ENCODE measurements around the gene WAC.
A peak's percentile ranks its signal among the peaks of the same experiment; 100 is the strongest.

Gene WAC

GRCh38 chr10:28585076-28585475 is 52.2 kb downstream of the WAC start:
- Histone ChIP-seq H3K4me1 (ENCODE audit: control insufficient read depth, insufficient read depth, low read length, unreplicated experiment) (peaks cover 27% of the 10 kb centered on the region), H3K27ac (ENCODE audit: low read depth, low read length) (no peak overlapping the region), H3K36me3 (ENCODE audit: insufficient read depth, low read length) (peaks cover 29% of the 10 kb centered on the region)

DNA sequence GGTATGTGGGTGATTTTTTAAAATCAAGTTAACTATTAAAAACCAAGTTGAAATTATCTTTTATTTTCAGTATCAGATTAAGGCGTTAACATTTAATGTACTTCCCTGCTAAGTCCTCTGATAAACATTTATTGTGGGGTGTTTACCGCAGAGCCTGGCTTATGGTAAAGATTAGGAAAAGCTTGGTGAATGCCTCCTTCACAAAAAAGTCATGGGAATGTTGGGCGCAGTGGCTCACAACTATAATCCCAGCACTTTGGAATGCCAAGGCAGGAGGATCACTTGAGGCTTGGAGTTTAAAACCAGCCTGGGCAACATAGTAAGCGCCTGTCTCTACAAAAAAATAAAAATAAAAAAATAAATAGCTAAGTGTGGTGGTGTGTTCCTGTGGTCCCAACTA is 53.3 kb downstream of the WAC start:
- H2AFZ ChIP-seq (ENCODE audit: low read length, unreplicated experiment) = no peak overlapping the region
- peaks cover 37% of the 10 kb centered on the region for H3K36me3 ChIP-seq (ENCODE audit: insufficient read depth, low read length)
- H3K79me2 ChIP-seq (ENCODE audit: control insufficient read depth, insufficient read depth, low read length, unreplicated experiment) = peaks cover 80% of the 10 kb centered on the region

More at GRCh38 chr10:28585076-28585475, 52.2 kb downstream of the WAC start:
- Histone ChIP-seq H3K4me3 (ENCODE audit: low read depth, low read length) (no peak overlapping the region), H3K79me2 (ENCODE audit: control insufficient read depth, insufficient read depth, low read length, unreplicated experiment) (peaks cover 83% of the 10 kb centered on the region), H3K27me3 (ENCODE audit: insufficient read depth, low read length) (no peaks in the 10 kb centered on the region), H2AFZ (ENCODE audit: low read length, unreplicated experiment) (no peak overlapping the region)

DNA sequence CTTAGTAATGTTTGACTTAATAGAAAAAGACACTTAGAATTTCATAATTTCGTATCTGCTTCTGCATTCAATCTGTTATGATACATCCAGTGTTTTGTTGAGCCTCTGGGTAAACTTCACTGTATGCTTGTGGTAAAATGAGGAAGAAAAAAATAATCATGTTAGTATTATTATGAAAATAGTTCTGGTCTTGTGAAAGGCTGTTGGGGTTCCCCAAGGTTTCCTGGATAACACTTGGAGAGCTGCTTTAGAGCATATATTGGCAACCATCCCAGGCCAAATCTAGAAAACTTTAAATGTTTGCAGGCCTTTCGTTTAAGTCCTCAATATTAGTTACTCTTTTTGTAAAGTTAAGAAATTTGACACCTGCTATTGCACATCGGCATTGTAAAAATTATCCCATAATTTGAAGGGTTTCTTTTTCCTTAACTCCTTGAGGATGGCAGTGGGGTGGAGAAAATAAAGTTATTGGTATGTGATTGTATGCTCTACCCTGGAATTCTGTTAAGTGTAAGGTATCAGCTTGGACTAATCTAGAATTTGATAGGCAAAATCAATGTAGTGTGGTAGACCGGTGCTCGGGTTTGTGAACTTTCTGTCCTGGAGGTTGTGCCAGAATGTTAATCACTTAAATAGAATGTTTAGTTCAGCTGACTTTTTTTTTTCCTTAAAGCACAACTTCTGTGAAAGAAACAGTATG is 54.5 kb downstream of the WAC start:
- Histone ChIP-seq H3K27ac (ENCODE audit: low read depth, low read length) (peak overlapping the region; percentile 53), H3K27me3 (ENCODE audit: insufficient read depth, low read length) (no peaks in the 10 kb centered on the region), H3K4me1 (ENCODE audit: control insufficient read depth, insufficient read depth, low read length, unreplicated experiment) (peaks cover 30% of the 10 kb centered on the region), H2AFZ (ENCODE audit: low read length, unreplicated experiment) (no peak overlapping the region), H3K79me2 (ENCODE audit: control insufficient read depth, insufficient read depth, low read length, unreplicated experiment) (peaks cover 73% of the 10 kb centered on the region), H3K36me3 (ENCODE audit: insufficient read depth, low read length) (peaks cover 43% of the 10 kb centered on the region), H3K4me3 (ENCODE audit: low read depth, low read length) (no peak overlapping the region; the same call in 1 of the 2 replicates)

More for the DNA sequence above, 53.3 kb downstream of the WAC start:
- Histone ChIP-seq H3K4me3 (ENCODE audit: low read depth, low read length) (no peak overlapping the region), H3K27ac (ENCODE audit: low read depth, low read length) (no peak overlapping the region), H3K4me1 (ENCODE audit: control insufficient read depth, insufficient read depth, low read length, unreplicated experiment) (peaks cover 27% of the 10 kb centered on the region), H3K27me3 (ENCODE audit: insufficient read depth, low read length) (no peaks in the 10 kb centered on the region)

GRCh38 chr10:28587970-28588290 is 55.0 kb downstream of the WAC start:
- Histone ChIP-seq H3K27me3 (ENCODE audit: insufficient read depth, low read length) (no peaks in the 10 kb centered on the region), H3K36me3 (ENCODE audit: insufficient read depth, low read length) (peaks cover 42% of the 10 kb centered on the region), H3K4me1 (ENCODE audit: control insufficient read depth, insufficient read depth, low read length, unreplicated experiment) (peaks cover 35% of the 10 kb centered on the region), H3K4me3 (ENCODE audit: low read depth, low read length) (no peak overlapping the region), H2AFZ (ENCODE audit: low read length, unreplicated experiment) (no peak overlapping the region), H3K27ac (ENCODE audit: low read depth, low read length) (peak overlapping the region; percentile 53; the same call in 1 of the 2 replicates), H3K79me2 (ENCODE audit: control insufficient read depth, insufficient read depth, low read length, unreplicated experiment) (peaks cover 68% of the 10 kb centered on the region)

DNA sequence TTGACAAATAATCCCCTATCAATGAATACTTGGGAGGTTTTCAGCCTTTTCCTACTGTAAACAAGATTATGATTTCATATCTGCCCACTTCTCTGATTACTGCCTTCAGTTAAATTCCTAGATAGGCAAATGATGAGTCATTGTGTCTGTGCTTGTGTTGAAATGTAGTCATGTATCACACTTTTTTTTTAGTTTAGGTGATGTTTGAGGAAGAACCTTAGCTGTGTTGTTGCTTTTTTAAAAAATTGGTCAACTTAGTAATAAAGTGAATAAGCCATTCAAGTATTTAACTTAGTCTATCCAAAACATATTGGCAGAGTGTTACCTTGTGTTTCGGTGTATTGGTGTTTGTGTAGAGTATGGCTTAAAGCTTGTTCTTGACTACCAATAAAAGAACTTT is 60.0 kb downstream of the WAC start:
- H3K27ac ChIP-seq (ENCODE audit: low read depth, low read length) = peak overlapping the region; percentile 31
- no peak overlapping the region for H3K4me3 ChIP-seq (ENCODE audit: low read depth, low read length)
- no peaks in the 10 kb centered on the region for H3K27me3 ChIP-seq (ENCODE audit: insufficient read depth, low read length)
- peaks cover 78% of the 10 kb centered on the region for H3K79me2 ChIP-seq (ENCODE audit: control insufficient read depth, insufficient read depth, low read length, unreplicated experiment)
- H2AFZ ChIP-seq (ENCODE audit: low read length, unreplicated experiment) = no peak overlapping the region
- peaks cover 54% of the 10 kb centered on the region for H3K36me3 ChIP-seq (ENCODE audit: insufficient read depth, low read length)
- peaks cover 27% of the 10 kb centered on the region for H3K4me1 ChIP-seq (ENCODE audit: control insufficient read depth, insufficient read depth, low read length, unreplicated experiment)

GRCh38 chr10:28593811-28594210 is 60.9 kb downstream of the WAC start:
- peaks cover 58% of the 10 kb centered on the region for H3K36me3 ChIP-seq (ENCODE audit: insufficient read depth, low read length)
- H3K79me2 ChIP-seq (ENCODE audit: control insufficient read depth, insufficient read depth, low read length, unreplicated experiment) = peaks cover 80% of the 10 kb centered on the region
- H3K27ac ChIP-seq (ENCODE audit: low read depth, low read length) = no peak overlapping the region
- peaks cover 22% of the 10 kb centered on the region for H3K4me1 ChIP-seq (ENCODE audit: control insufficient read depth, insufficient read depth, low read length, unreplicated experiment)
- H3K27me3 ChIP-seq (ENCODE audit: insufficient read depth, low read length) = no peaks in the 10 kb centered on the region
- H3K4me3 ChIP-seq (ENCODE audit: low read depth, low read length) = no peak overlapping the region
- H2AFZ ChIP-seq (ENCODE audit: low read length, unreplicated experiment) = no peak overlapping the region

- H3K79me2 ChIP-seq (ENCODE audit: control insufficient read depth, insufficient read depth, low read length, unreplicated experiment) = peaks cover 80% of the 10 kb centered on the region
- H3K4me3 ChIP-seq (ENCODE audit: low read depth, low read length) = no peak overlapping the region
- H3K27ac ChIP-seq (ENCODE audit: low read depth, low read length) = no peak overlapping the region
- peaks cover 56% of the 10 kb centered on the region for H3K36me3 ChIP-seq (ENCODE audit: insufficient read depth, low read length)
- H3K4me1 ChIP-seq (ENCODE audit: control insufficient read depth, insufficient read depth, low read length, unreplicated experiment) = peaks cover 22% of the 10 kb centered on the region
- H2AFZ ChIP-seq (ENCODE audit: low read length, unreplicated experiment) = no peak overlapping the region
- no peaks in the 10 kb centered on the region for H3K27me3 ChIP-seq (ENCODE audit: insufficient read depth, low read length)
Measured at GRCh38 chr10:28594406-28594805, 61.5 kb downstream of the WAC start.

DNA sequence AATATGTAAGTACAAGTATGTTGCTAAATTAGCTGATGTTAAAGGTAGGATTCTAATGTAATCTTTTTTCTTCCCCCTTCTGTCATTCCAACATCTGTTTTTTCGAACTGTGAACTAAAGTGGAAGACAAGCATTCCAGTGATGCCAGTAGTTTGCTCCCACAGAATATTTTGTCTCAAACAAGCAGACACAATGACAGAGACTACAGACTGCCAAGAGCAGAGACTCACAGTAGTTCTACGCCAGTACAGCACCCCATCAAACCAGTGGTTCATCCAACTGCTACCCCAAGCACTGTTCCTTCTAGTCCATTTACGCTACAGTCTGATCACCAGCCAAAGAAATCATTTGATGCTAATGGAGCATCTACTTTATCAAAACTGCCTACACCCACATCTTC is 62.7 kb downstream of the WAC start:
- Histone ChIP-seq H3K27ac (ENCODE audit: low read depth, low read length) (no peak overlapping the region), H3K4me3 (ENCODE audit: low read depth, low read length) (no peak overlapping the region), H3K79me2 (ENCODE audit: control insufficient read depth, insufficient read depth, low read length, unreplicated experiment) (peaks cover 83% of the 10 kb centered on the region), H3K36me3 (ENCODE audit: insufficient read depth, low read length) (peaks cover 49% of the 10 kb centered on the region), H3K27me3 (ENCODE audit: insufficient read depth, low read length) (no peaks in the 10 kb centered on the region), H2AFZ (ENCODE audit: low read length, unreplicated experiment) (no peak overlapping the region), H3K4me1 (ENCODE audit: control insufficient read depth, insufficient read depth, low read length, unreplicated experiment) (peaks cover 22% of the 10 kb centered on the region)

DNA sequence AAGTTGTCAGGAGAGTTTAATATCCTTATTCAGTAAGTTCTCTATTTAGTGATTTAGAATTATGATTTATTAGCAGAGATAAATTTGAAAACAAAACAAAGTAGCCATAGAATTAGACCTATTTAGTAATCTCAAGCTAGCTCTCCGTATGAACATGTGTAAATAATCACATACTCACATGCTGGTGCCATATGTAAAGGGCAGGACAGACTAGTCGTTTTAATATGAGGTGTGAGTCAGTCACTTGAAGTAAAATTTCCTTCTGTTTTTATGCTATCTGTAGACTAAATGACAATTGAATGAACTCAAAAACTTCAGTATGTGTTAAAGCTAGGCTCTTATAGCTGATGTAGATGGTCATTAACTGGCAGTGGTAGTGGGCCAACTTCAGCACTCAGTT is 67.1 kb downstream of the WAC start:
- Histone ChIP-seq H3K4me1 (ENCODE audit: control insufficient read depth, insufficient read depth, low read length, unreplicated experiment) (peaks cover 6% of the 10 kb centered on the region), H2AFZ (ENCODE audit: low read length, unreplicated experiment) (no peak overlapping the region), H3K79me2 (ENCODE audit: control insufficient read depth, insufficient read depth, low read length, unreplicated experiment) (peaks cover 91% of the 10 kb centered on the region), H3K27ac (ENCODE audit: low read depth, low read length) (no peak overlapping the region), H3K4me3 (ENCODE audit: low read depth, low read length) (no peak overlapping the region), H3K27me3 (ENCODE audit: insufficient read depth, low read length) (no peaks in the 10 kb centered on the region), H3K36me3 (ENCODE audit: insufficient read depth, low read length) (peaks cover 29% of the 10 kb centered on the region)

- Histone ChIP-seq H3K27me3 (ENCODE audit: insufficient read depth, low read length) (no peaks in the 10 kb centered on the region), H3K79me2 (ENCODE audit: control insufficient read depth, insufficient read depth, low read length, unreplicated experiment) (peaks cover 92% of the 10 kb centered on the region), H3K4me3 (ENCODE audit: low read depth, low read length) (no peak overlapping the region), H3K4me1 (ENCODE audit: control insufficient read depth, insufficient read depth, low read length, unreplicated experiment) (no peaks in the 10 kb centered on the region), H2AFZ (ENCODE audit: low read length, unreplicated experiment) (no peak overlapping the region), H3K27ac (ENCODE audit: low read depth, low read length) (no peak overlapping the region), H3K36me3 (ENCODE audit: insufficient read depth, low read length) (peaks cover 22% of the 10 kb centered on the region)
Measured at GRCh38 chr10:28601012-28601411, 68.1 kb downstream of the WAC start.

Measured in ACC112 (cell line).